SK-N-SH treated with all-trans-retinoic acid at 6 μM for 48 hours (cell line): Measurements from ENCODE around the gene TMEM132D.

Experiments used
- ATAC-seq: fragments of 200-7000 bp; cut with Tn5 transposase; 3 replicates; pipeline ENCODE4 v1.9.1; 2020; ENCODE audit warnings: mild to moderate bottlenecking, moderate library complexity
- ARNTL ChIP-seq: fragments of 450-650 bp; formaldehyde crosslinking; IDR thresholded peaks from 2 replicates; pipeline ENCODE4 v1.5.0; 2020; ENCODE audit warnings: low read depth, mild to moderate bottlenecking, moderate library complexity, borderline replicate concordance
- BACH2 ChIP-seq: fragments of 250-450 bp; sonication (Bioruptor Pico); IDR thresholded peaks from 2 replicates; pipeline ENCODE4 v1.9.0; 2021; ENCODE audit warnings: mild to moderate bottlenecking, borderline replicate concordance
- CREB5 ChIP-seq: fragments of 250-450 bp; sonication (Bioruptor Pico); IDR thresholded peaks from 2 replicates; pipeline ENCODE4 v1.5.1; 2020; ENCODE audit warnings: low read depth, mild to moderate bottlenecking, moderate library complexity
- CSDC2 ChIP-seq: fragments of 250-450 bp; sonication (Bioruptor Pico); IDR thresholded peaks from 2 replicates; pipeline ENCODE4 v1.5.0; 2020; ENCODE audit warnings: mild to moderate bottlenecking, moderate library complexity
- CSRNP3 ChIP-seq: fragments of 250-450 bp; sonication (Bioruptor Pico); IDR thresholded peaks from 2 replicates; pipeline ENCODE4 v1.5.1; 2021; ENCODE audit warnings: mild to moderate bottlenecking, moderate library complexity
- ESRRG ChIP-seq: fragments of 250-450 bp; sonication (Bioruptor Pico); IDR thresholded peaks from 2 replicates; pipeline ENCODE4 v1.6.1; 2021; ENCODE audit warnings: mild to moderate bottlenecking
- GLIS3 ChIP-seq: fragments of 250-450 bp; sonication (Bioruptor Pico); IDR thresholded peaks from 2 replicates; pipeline ENCODE4 v1.5.0; 2020; ENCODE audit warnings: mild to moderate bottlenecking, moderate library complexity
- ISL1 ChIP-seq: fragments of 250-450 bp; sonication (Bioruptor Pico); IDR thresholded peaks from 2 replicates; pipeline ENCODE4 v2.1.2; 2022; ENCODE audit warnings: mild to moderate bottlenecking, moderate library complexity
- OSR1 ChIP-seq: fragments of 250-450 bp; sonication (Bioruptor Pico); IDR thresholded peaks from 2 replicates; pipeline ENCODE4 v1.8.0; 2022; ENCODE audit warnings: moderate library complexity, mild to moderate bottlenecking, inconsistent platforms
- PATZ1 ChIP-seq: fragments of 250-450 bp; sonication (Bioruptor Pico); IDR thresholded peaks from 2 replicates; pipeline ENCODE4 v1.8.0; 2020; ENCODE audit warnings: mild to moderate bottlenecking, moderate library complexity, borderline replicate concordance
- POU6F1 ChIP-seq: fragments of 250-450 bp; sonication (Bioruptor Pico); IDR thresholded peaks from 2 replicates; pipeline ENCODE4 v1.8.0; 2021; ENCODE audit warnings: low read depth, mild to moderate bottlenecking, moderate library complexity, borderline replicate concordance
- PPARA ChIP-seq: fragments of 250-450 bp; sonication (Bioruptor Pico); IDR thresholded peaks from 2 replicates; pipeline ENCODE4 v1.5.0; 2020; ENCODE audit warnings: mild to moderate bottlenecking, borderline replicate concordance
- RARB ChIP-seq: fragments of 250-450 bp; sonication (Bioruptor Pico); IDR thresholded peaks from 2 replicates; pipeline ENCODE4 v1.8.0; 2021; ENCODE audit warnings: mild to moderate bottlenecking, moderate library complexity
- TCF4 ChIP-seq: fragments of 250-450 bp; sonication (Bioruptor Pico); IDR thresholded peaks from 2 replicates; pipeline ENCODE4 v1.8.0; 2021; ENCODE audit warnings: mild to moderate bottlenecking, moderate library complexity, borderline replicate concordance
- TOX ChIP-seq: fragments of 250-450 bp; sonication (Bioruptor Pico); IDR thresholded peaks from 2 replicates; pipeline ENCODE4 v1.8.0; 2021; ENCODE audit warnings: mild to moderate bottlenecking, moderate library complexity, borderline replicate concordance
- TSHZ2 ChIP-seq: fragments of 250-450 bp; sonication (Bioruptor Pico); IDR thresholded peaks from 2 replicates; pipeline ENCODE4 v1.5.0; 2020; ENCODE audit warnings: mild to moderate bottlenecking, moderate library complexity
- ZC3H10 ChIP-seq: fragments of 250-450 bp; sonication (Bioruptor Pico); IDR thresholded peaks from 2 replicates; pipeline ENCODE4 v1.5.1; 2021; ENCODE audit warnings: mild to moderate bottlenecking, moderate library complexity
- ZFP3 ChIP-seq: fragments of 250-450 bp; sonication (Bioruptor Pico); IDR thresholded peaks from 2 replicates; pipeline ENCODE4 v1.5.0; 2020; ENCODE audit warnings: mild to moderate bottlenecking, moderate library complexity
- ZFP30 ChIP-seq: fragments of 450-650 bp; formaldehyde crosslinking; IDR thresholded peaks from 2 replicates; pipeline ENCODE4 v1.5.0; 2022; ENCODE audit warnings: mild to moderate bottlenecking, moderate library complexity
- ZNF565 ChIP-seq: fragments of 450-650 bp; formaldehyde crosslinking; conservative IDR thresholded peaks from 2 replicates; pipeline ENCODE4 v1.5.0; 2020; ENCODE audit warnings: low read depth, mild to moderate bottlenecking, moderate library complexity
- ZNF70 ChIP-seq: fragments of 450-650 bp; formaldehyde crosslinking; IDR thresholded peaks from 2 replicates; pipeline ENCODE4 v1.5.0; 2020; ENCODE audit warnings: mild to moderate bottlenecking, moderate library complexity

The TMEM132D gene

GRCh38 chr12:129886541-129886940 lies 17.3 kb downstream of the TMEM132D start:
- ATAC-seq: no peak
- TF ChIP-seq PATZ1 (no peak), ZNF70 (CRISPR knock-in tag) (no peak), ZFP3 (CRISPR knock-in tag) (no peak), ZFP30 (CRISPR knock-in tag) (no peak), CREB5 (CRISPR knock-in tag) (no peak), ARNTL (no peak), ZNF565 (CRISPR knock-in tag) (no peak), ESRRG (CRISPR knock-in tag) (no peak), ZC3H10 (no peak), POU6F1 (CRISPR knock-in tag) (no peak), RARB (no peak), TCF4 (CRISPR knock-in tag) (no peak), OSR1 (CRISPR knock-in tag) (no peak), CSDC2 (CRISPR knock-in tag) (no peak), TSHZ2 (CRISPR knock-in tag) (no peak), GLIS3 (no peak), ISL1 (no peak), TOX (CRISPR knock-in tag) (no peak), PPARA (CRISPR knock-in tag) (no peak)

- TF ChIP-seq ZFP30 (CRISPR knock-in tag) (no peak), GLIS3 (no peak), ZNF565 (CRISPR knock-in tag) (no peak), OSR1 (CRISPR knock-in tag) (no peak), CSRNP3 (CRISPR knock-in tag) (no peak), POU6F1 (CRISPR knock-in tag) (no peak), TOX (CRISPR knock-in tag) (no peak), ISL1 (no peak), ZC3H10 (no peak), ARNTL (no peak), TCF4 (CRISPR knock-in tag) (no peak), BACH2 (no peak), RARB (no peak)
- ATAC-seq: no peak
Measured at GRCh38 chr12:129885287-129885686, 18.5 kb downstream of the TMEM132D start.
